ENCODE data around the gene CNNM2.

DNA sequence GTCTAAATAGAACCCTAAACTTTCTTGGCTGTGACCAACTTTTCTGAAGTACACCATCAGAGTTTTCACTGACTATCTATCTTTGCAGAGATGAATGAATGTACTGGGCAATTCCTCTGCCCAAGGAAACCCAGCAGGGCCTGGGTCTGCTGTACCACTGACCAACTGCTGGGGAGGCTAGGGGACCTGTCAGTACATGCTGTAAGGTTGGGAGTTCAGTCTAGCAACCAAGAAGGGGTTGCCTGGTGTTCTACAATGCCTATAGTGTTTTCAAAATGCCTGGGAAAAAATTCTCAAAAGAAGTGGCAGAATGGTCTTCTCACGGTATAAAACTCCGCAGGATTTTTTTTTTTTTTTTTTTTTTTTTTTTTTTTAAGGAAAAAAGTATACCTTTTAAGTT lies 168.7 kb downstream of the CNNM2 start:
- TF ChIP-seq, protein P1, sequence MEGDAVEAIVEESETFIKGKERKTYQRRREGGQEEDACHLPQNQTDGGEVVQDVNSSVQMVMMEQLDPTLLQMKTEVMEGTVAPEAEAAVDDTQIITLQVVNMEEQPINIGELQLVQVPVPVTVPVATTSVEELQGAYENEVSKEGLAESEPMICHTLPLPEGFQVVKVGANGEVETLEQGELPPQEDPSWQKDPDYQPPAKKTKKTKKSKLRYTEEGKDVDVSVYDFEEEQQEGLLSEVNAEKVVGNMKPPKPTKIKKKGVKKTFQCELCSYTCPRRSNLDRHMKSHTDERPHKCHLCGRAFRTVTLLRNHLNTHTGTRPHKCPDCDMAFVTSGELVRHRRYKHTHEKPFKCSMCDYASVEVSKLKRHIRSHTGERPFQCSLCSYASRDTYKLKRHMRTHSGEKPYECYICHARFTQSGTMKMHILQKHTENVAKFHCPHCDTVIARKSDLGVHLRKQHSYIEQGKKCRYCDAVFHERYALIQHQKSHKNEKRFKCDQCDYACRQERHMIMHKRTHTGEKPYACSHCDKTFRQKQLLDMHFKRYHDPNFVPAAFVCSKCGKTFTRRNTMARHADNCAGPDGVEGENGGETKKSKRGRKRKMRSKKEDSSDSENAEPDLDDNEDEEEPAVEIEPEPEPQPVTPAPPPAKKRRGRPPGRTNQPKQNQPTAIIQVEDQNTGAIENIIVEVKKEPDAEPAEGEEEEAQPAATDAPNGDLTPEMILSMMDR (IDR thresholded peaks at IDR 0.05): no peak
- TF ChIP-seq POLR2A (IDR thresholded peaks at IDR 0.05) (no peak), POLR2AphosphoS5 (IDR thresholded peaks at IDR 0.05) (no peak)

Measured in prostate gland (tissue), 2 donors.